CD14-positive monocyte (primary cell): ENCODE measurements around the gene CAMTA1. TPM values are rescaled to one million over a fixed set of nuclear protein-coding genes. Genes with fewer than 3 reads are reported as not detected.
A peak's percentile ranks its signal among the peaks of the same experiment; 100 is the strongest.

Experiments
- DNase-seq, 3 donors: peaks; one replicate each; pipeline ENCODE4 v3.0.0-alpha.2; 2011 to 2022
- H2AFZ ChIP-seq: 2 replicates; pipeline ENCODE4 v1.6.0; 2012; ENCODE audit warnings: mild to moderate bottlenecking, low read depth, low read length, inconsistent platforms; ENCODE audit not compliant: insufficient read depth, poor library complexity, severe bottlenecking
- H3K27ac ChIP-seq, 2 donors: 1 replicate in 1 of 2; 2 replicates in 1 of 2; pipeline ENCODE4 v1.5.1; 2012 to 2013; ENCODE audit warnings: low read length in 2 of 2, control low read depth in 1 of 2, inconsistent platforms in 1 of 2, low read depth in 1 of 2, mild to moderate bottlenecking in 1 of 2
- H3K27me3 ChIP-seq, 2 donors: one replicate each; pipeline versions ENCODE4 v1.6.0 to v1.6.1; 2011 to 2013; ENCODE audit warnings: low read length in 2 of 2; ENCODE audit not compliant: control insufficient read depth in 2 of 2, insufficient read depth in 2 of 2
- H3K36me3 ChIP-seq, 2 donors: replicated peaks in 1 of 2; 1 replicate in 1 of 2; 2 replicates in 1 of 2; pipeline versions ENCODE4 v1.5.1 to v1.6.1; 2012 to 2013; ENCODE audit warnings: low read length in 2 of 2, control low read depth in 1 of 2, inconsistent platforms in 1 of 2, mild to moderate bottlenecking in 1 of 2; ENCODE audit not compliant: insufficient read depth in 2 of 2, control insufficient read depth in 1 of 2
- H3K4me1 ChIP-seq, 2 donors: 1 replicate in 1 of 2; 2 replicates in 1 of 2; pipeline versions ENCODE4 v1.5.1 to v1.6.1; 2012 to 2013; ENCODE audit warnings: low read length in 2 of 2, control low read depth in 1 of 2, inconsistent platforms in 1 of 2, mild to moderate bottlenecking in 1 of 2, moderate library complexity in 1 of 2; ENCODE audit not compliant: insufficient read depth in 2 of 2, control insufficient read depth in 1 of 2
- H3K4me2 ChIP-seq: replicated peaks from 2 replicates; pipeline ENCODE3; 2012; ENCODE audit warnings: low read length, moderate library complexity, mild to moderate bottlenecking; ENCODE audit not compliant: poor library complexity, severe bottlenecking; ENCODE audit errors: extremely low read depth
- H3K4me3 ChIP-seq, 3 experiments: fragments of 200-600 bp in 1 of 3; sonication (generic) in 1 of 3; replicated peaks in 1 of 3; 1 replicate in 2 of 3; 2 replicates in 1 of 3; pipeline ENCODE4 v1.5.1; 2011 to 2013; ENCODE audit warnings: low read length in 3 of 3, mild to moderate bottlenecking in 3 of 3, control low read depth in 2 of 3, low read depth in 2 of 3, inconsistent platforms in 1 of 3, moderate library complexity in 1 of 3
- H3K79me2 ChIP-seq: 2 replicates; pipeline ENCODE4 v1.6.0; 2012; ENCODE audit warnings: mild to moderate bottlenecking, control low read depth, inconsistent platforms, low read length, moderate library complexity; ENCODE audit not compliant: insufficient read depth
- H3K9ac ChIP-seq: 2 replicates; pipeline ENCODE4 v1.6.0; 2017; ENCODE audit warnings: low read length, mild to moderate bottlenecking; ENCODE audit not compliant: insufficient read depth, poor library complexity, severe bottlenecking
- H3K9me3 ChIP-seq, 2 donors: replicated peaks in 1 of 2; 1 replicate in 1 of 2; 2 replicates in 1 of 2; pipeline versions ENCODE4 v1.5.1 to v1.6.1; 2012 to 2013; ENCODE audit warnings: low read length in 2 of 2, control low read depth in 1 of 2; ENCODE audit not compliant: control insufficient read depth in 1 of 2, insufficient read depth in 1 of 2
- H4K20me1 ChIP-seq: 2 replicates; pipeline ENCODE4 v1.6.0; 2012; ENCODE audit warnings: mild to moderate bottlenecking, low read length, control low read depth, moderate library complexity; ENCODE audit not compliant: insufficient read depth
- H3K27ac Mint-ChIP-seq, 7 donors: one replicate each; pipeline ENCODE4 v1.8.0; 2020; ENCODE audit warnings: mild to moderate bottlenecking in 7 of 7, mixed read lengths in 7 of 7, moderate library complexity in 6 of 7, inconsistent platforms in 2 of 7
- H3K27me3 Mint-ChIP-seq, 3 donors: one replicate each; pipeline ENCODE4 v1.8.0; 2021 to 2022; ENCODE audit warnings: low read depth in 3 of 3, mild to moderate bottlenecking in 3 of 3, mixed read lengths in 3 of 3, moderate library complexity in 3 of 3, inconsistent platforms in 1 of 3
- H3K36me3 Mint-ChIP-seq, 2 donors: one replicate each; pipeline ENCODE4 v1.8.0; 2020; ENCODE audit warnings: mixed read lengths in 2 of 2, inconsistent platforms in 1 of 2, mild to moderate bottlenecking in 1 of 2
- H3K4me1 Mint-ChIP-seq: one replicate; pipeline ENCODE4 v1.8.0; 2020; ENCODE audit warnings: mild to moderate bottlenecking, mixed read lengths
- H3K4me3 Mint-ChIP-seq, 2 donors: one replicate each; pipeline ENCODE4 v1.8.0; 2020; ENCODE audit warnings: mild to moderate bottlenecking in 2 of 2, mixed read lengths in 2 of 2, moderate library complexity in 1 of 2
- H3K9me3 Mint-ChIP-seq, 7 donors: one replicate each; pipeline ENCODE4 v1.8.0; 2020 to 2022; ENCODE audit warnings: mixed read lengths in 7 of 7, mild to moderate bottlenecking in 6 of 7, moderate library complexity in 6 of 7, inconsistent platforms in 2 of 7
- WGBS: methylation state at CpG from one replicate; pipeline ENCODE4 v1.1.5; 2013; ENCODE audit warnings: missing lambda C conversion rate; ENCODE audit not compliant: insufficient coverage; 5-methylcytosine and 5-hydroxymethylcytosine counted together
- intact Hi-C, 2 donors: fragments of 100-400 bp; cut with micrococcal nuclease; formaldehyde crosslinking; loops; one replicate each; pipeline versions ENCODE4 v1.15.0 to v1.15.1; 2023
- polyA plus RNA-seq, 3 donors: library from polyadenylated mRNA; depleted of rRNA in 1 of 3; unstranded in 2 of 3; stranded (reverse) in 1 of 3; fragments of 300-500 nt in 2 of 3; fragments of >200 nt in 1 of 3; fragmentation: Illumina TruSeq in 2 of 3; gene quantifications; 1 replicate in 2 of 3; 2 replicates in 1 of 3; pipeline ENCODE4 v1.2.3, GENCODE V29; 2012 to 2021
- TF ChIP-seq, protein P1 (sequence below): fragments of 200-600 bp; IDR thresholded peaks from one replicate; pipeline ENCODE4 v1.8.0; 2022; ENCODE audit warnings: antibody characterized with exemption, mild to moderate bottlenecking

CAMTA1 gene
- polyA plus RNA-seq, 3 donors, result 52.0 to 89.6 (median 78.3) TPM

GRCh38 chr1:6962478-6962995, 177.3 kb downstream of the CAMTA1 start:
- WGBS, result 2% methylated on average over 12 of the region's 14 CpGs
- H3K79me2 ChIP-seq, result no peaks in the 10 kb centered on the region
- Mint-ChIP-seq H3K27ac (no peak overlapping the region), H3K27me3 (peaks cover 44 to 66% (median 48%) of the 10 kb centered on the region in 3 donors), H3K4me1 (peaks cover 17% of the 10 kb centered on the region), H3K4me3 (peak overlapping the region; percentile 39 to 70), H3K9me3 (peaks cover 3 to 17% (median 6%) of the 10 kb centered on the region in 7 donors), H3K36me3 (no peaks in the 10 kb centered on the region)
- peak overlapping the region in 1 of 3 experiments; percentile 46 for H3K4me3 ChIP-seq
- H3K27ac ChIP-seq, result no peak overlapping the region
- H3K36me3 ChIP-seq, result no peaks in the 10 kb centered on the region
- DNase-seq, result peak in 1 of 3 donors; percentile 9
- intact Hi-C loops, result no loop called here
- H3K9ac ChIP-seq, result no peak overlapping the region
- peak overlapping the region; percentile 41 for H3K4me2 ChIP-seq
- H4K20me1 ChIP-seq, result no peaks in the 10 kb centered on the region
- TF ChIP-seq, protein P1, sequence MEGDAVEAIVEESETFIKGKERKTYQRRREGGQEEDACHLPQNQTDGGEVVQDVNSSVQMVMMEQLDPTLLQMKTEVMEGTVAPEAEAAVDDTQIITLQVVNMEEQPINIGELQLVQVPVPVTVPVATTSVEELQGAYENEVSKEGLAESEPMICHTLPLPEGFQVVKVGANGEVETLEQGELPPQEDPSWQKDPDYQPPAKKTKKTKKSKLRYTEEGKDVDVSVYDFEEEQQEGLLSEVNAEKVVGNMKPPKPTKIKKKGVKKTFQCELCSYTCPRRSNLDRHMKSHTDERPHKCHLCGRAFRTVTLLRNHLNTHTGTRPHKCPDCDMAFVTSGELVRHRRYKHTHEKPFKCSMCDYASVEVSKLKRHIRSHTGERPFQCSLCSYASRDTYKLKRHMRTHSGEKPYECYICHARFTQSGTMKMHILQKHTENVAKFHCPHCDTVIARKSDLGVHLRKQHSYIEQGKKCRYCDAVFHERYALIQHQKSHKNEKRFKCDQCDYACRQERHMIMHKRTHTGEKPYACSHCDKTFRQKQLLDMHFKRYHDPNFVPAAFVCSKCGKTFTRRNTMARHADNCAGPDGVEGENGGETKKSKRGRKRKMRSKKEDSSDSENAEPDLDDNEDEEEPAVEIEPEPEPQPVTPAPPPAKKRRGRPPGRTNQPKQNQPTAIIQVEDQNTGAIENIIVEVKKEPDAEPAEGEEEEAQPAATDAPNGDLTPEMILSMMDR, result no peak
- H3K27me3 ChIP-seq, result peaks cover 0 to 32% of the 10 kb centered on the region in 2 donors
- H2AFZ ChIP-seq, result peak overlapping the region; percentile 63
- H3K9me3 ChIP-seq, result peaks cover 0 to 5% of the 10 kb centered on the region in 2 donors
- peaks cover 6 to 17% of the 10 kb centered on the region in 2 donors for H3K4me1 ChIP-seq

- Mint-ChIP-seq H3K4me1 (peaks cover 16% of the 10 kb centered on the region), H3K27me3 (peaks cover 50 to 73% (median 54%) of the 10 kb centered on the region in 3 donors), H3K36me3 (no peaks in the 10 kb centered on the region), H3K4me3 (peak overlapping the region; percentile 34 to 70), H3K27ac (no peak overlapping the region), H3K9me3 (peaks cover 3 to 14% (median 6%) of the 10 kb centered on the region in 7 donors)
- peak in 1 of 3 donors; percentile 29 for DNase-seq
- no peaks in the 10 kb centered on the region for H3K79me2 ChIP-seq
- no peak overlapping the region for H3K9ac ChIP-seq
- peaks cover under 1 to 39% of the 10 kb centered on the region in 2 donors for H3K27me3 ChIP-seq
- intact Hi-C loops, result no loop called here
- TF ChIP-seq, protein P1, result no peak
- H3K36me3 ChIP-seq, result no peaks in the 10 kb centered on the region
- 6% methylated on average over 34 of the region's 41 CpGs for WGBS
- H2AFZ ChIP-seq, result peak overlapping the region; percentile 63
- H3K4me2 ChIP-seq, result peak overlapping the region; percentile 41
- peaks cover 0 to 5% of the 10 kb centered on the region in 2 donors for H3K9me3 ChIP-seq
- no peak overlapping the region for H3K27ac ChIP-seq
- peak overlapping the region in 1 of 3 experiments; percentile 46 for H3K4me3 ChIP-seq
- H3K4me1 ChIP-seq, result peaks cover 6 to 16% of the 10 kb centered on the region in 2 donors
- no peaks in the 10 kb centered on the region for H4K20me1 ChIP-seq
Measured at GRCh38 chr1:6962996-6963911, 178.0 kb downstream of the CAMTA1 start.
